ENCODE measurements around the gene SLC30A1.

GRCh38 chr1:211595419-211595818 is 16.5 kb upstream of the SLC30A1 start:
- TF ChIP-seq CTCF (IDR thresholded peaks at IDR 0.05) (no peak), POLR2A (IDR thresholded peaks at IDR 0.05) (no peak)

Data from esophagus squamous epithelium (tissue), 4 donors.